MCF 10A (cell line): ENCODE measurements around the gene SUPV3L1. TPM values are rescaled to one million over a fixed set of nuclear protein-coding genes. Genes with fewer than 3 reads are reported as not detected.
A peak's percentile ranks its signal among the peaks of the same experiment; 100 is the strongest.
"Not testable (repeated sequence)": the region's sequence is repeated elsewhere in the genome, so short reads cannot be mapped to it uniquely, and the experiment has no call there.

Source experiments
- BruUV-seq: library from RNA; stranded (reverse); fragments of 400-500 nt; replicated peaks from 2 replicates; lab custom pipeline; 2021; lab: Mats Ljungman, UMichigan
- CTCF ChIA-PET: fragments of 300-600 bp; sonication (Branson Sonifier 250); formaldehyde crosslinking; extraction: SDS; loops from one replicate; lab custom pipeline; 2021; ENCODE audit warnings: antibody characterized with exemption, inconsistent platforms; lab: Yijun Ruan, JAX
- POLR2A ChIA-PET: fragments of 300-600, 350-650 bp; sonication (Branson Sonifier 250); formaldehyde crosslinking; extraction: SDS; loops from one replicate; lab custom pipeline; 2020; ENCODE audit warnings: antibody characterized with exemption, inconsistent platforms; lab: Yijun Ruan, JAX
- DNase-seq: peaks from one replicate; pipeline ENCODE4 v3.0.0-alpha.2; 2018; ENCODE audit not compliant: unreplicated experiment
- H3K27ac Mint-ChIP-seq: one replicate; pipeline ENCODE4 v1.8.0; 2022; ENCODE audit warnings: mild to moderate bottlenecking, low read depth, mixed read lengths; ENCODE audit not compliant: unreplicated experiment
- H3K27me3 Mint-ChIP-seq: one replicate; pipeline ENCODE4 v1.8.0; 2022; ENCODE audit warnings: mixed read lengths; ENCODE audit not compliant: insufficient read depth, unreplicated experiment
- H3K36me3 Mint-ChIP-seq: one replicate; pipeline ENCODE4 v1.8.0; 2022; ENCODE audit warnings: mild to moderate bottlenecking, moderate library complexity, mixed read lengths; ENCODE audit not compliant: insufficient read depth, unreplicated experiment
- H3K4me1 Mint-ChIP-seq: one replicate; pipeline ENCODE4 v1.8.0; 2022; ENCODE audit warnings: mixed read lengths; ENCODE audit not compliant: insufficient read depth, unreplicated experiment
- H3K4me3 Mint-ChIP-seq: one replicate; pipeline ENCODE4 v1.8.0; 2022; ENCODE audit warnings: mild to moderate bottlenecking, moderate library complexity, mixed read lengths; ENCODE audit not compliant: unreplicated experiment
- H3K9me3 Mint-ChIP-seq: one replicate; pipeline ENCODE4 v1.8.0; 2022; ENCODE audit warnings: mixed read lengths; ENCODE audit not compliant: unreplicated experiment
- intact Hi-C: fragments of 100-400 bp; cut with micrococcal nuclease; formaldehyde crosslinking; loops from 2 replicates; pipeline ENCODE4 v1.14.1; 2022
- total RNA-seq: library from RNA; stranded (reverse); gene quantifications from 2 replicates; pipeline ENCODE4 v1.2.3, GENCODE V29; 2022
- TF ChIP-seq, protein P1 (sequence below): fragments of 200-600 bp; IDR thresholded peaks from one replicate; pipeline ENCODE4 v1.8.0; 2022; ENCODE audit warnings: antibody characterized with exemption, mild to moderate bottlenecking; ENCODE audit not compliant: unreplicated experiment

The SUPV3L1 gene
- total RNA-seq, 1 experiment from 2014 or later = 73.6 TPM

DNA sequence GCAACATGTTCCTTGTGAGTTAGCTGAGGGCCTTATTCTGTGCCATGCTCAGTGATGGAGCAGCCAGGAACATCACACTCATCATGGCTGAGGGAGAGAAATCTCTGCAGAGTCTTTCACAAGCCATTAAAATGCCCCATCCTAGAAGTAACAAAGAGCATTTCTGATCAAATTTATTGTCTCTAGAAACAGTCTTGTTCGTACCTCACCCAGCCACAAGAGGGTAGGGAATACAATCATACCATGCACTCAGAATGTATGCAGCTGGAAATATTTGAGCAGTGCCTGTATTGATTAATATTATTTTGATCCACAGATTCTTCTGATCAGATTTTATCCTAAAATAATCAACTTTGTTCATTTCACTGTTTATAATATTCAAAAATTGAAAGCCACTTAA, 38.7 kb upstream of the SUPV3L1 start:
- no peaks in the 10 kb centered on the region for H3K4me1 Mint-ChIP-seq
- ChIA-PET POLR2A (interaction anchor here (0.6 kb wide), 1 partner anchor 1252 kb away, joined by 4 read pairs; no protein-coding TSS in a partner anchor), CTCF (interaction anchor here (1.5 kb wide), 1 partner anchor 10 kb away, joined by 3 read pairs; no protein-coding TSS in a partner anchor)
- no peak overlapping the region for H3K27ac Mint-ChIP-seq
- no TSS peak for BruUV-seq
- no peaks in the 10 kb centered on the region for H3K27me3 Mint-ChIP-seq
- H3K36me3 Mint-ChIP-seq = peaks cover 33% of the 10 kb centered on the region
- H3K4me3 Mint-ChIP-seq = no peak overlapping the region
- intact Hi-C loops = no loop called here
- TF ChIP-seq, protein P1, sequence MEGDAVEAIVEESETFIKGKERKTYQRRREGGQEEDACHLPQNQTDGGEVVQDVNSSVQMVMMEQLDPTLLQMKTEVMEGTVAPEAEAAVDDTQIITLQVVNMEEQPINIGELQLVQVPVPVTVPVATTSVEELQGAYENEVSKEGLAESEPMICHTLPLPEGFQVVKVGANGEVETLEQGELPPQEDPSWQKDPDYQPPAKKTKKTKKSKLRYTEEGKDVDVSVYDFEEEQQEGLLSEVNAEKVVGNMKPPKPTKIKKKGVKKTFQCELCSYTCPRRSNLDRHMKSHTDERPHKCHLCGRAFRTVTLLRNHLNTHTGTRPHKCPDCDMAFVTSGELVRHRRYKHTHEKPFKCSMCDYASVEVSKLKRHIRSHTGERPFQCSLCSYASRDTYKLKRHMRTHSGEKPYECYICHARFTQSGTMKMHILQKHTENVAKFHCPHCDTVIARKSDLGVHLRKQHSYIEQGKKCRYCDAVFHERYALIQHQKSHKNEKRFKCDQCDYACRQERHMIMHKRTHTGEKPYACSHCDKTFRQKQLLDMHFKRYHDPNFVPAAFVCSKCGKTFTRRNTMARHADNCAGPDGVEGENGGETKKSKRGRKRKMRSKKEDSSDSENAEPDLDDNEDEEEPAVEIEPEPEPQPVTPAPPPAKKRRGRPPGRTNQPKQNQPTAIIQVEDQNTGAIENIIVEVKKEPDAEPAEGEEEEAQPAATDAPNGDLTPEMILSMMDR = no peak
- no peaks in the 10 kb centered on the region for H3K9me3 Mint-ChIP-seq
- no peak for DNase-seq

DNA sequence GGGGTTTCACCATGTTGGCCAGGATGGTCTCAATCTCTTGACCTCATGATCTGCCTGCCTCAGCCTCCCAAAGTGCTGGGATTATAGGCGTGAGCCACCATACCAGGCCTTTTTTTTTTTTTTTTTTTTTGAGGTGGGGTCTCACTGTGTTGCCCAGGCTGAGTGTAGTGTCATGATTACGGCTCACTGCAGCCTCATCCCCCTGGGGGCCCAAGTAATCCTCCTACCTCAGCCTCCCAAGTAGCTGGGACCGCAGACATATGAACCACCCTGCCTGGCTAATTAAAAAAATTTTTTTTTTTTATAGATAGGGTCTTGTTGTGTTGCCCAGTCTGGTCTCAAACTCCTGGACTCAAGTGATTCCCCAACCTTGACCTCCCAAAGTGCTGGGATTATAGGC, 38.0 kb upstream of the SUPV3L1 start:
- CTCF ChIA-PET, DNase-seq: not testable (repeated sequence)
- POLR2A ChIA-PET = interaction anchor here (0.6 to 1.4 kb wide), 2 partner anchors 17 to 138 kb away, joined by 3 read pairs; no protein-coding TSS in a partner anchor

DNA sequence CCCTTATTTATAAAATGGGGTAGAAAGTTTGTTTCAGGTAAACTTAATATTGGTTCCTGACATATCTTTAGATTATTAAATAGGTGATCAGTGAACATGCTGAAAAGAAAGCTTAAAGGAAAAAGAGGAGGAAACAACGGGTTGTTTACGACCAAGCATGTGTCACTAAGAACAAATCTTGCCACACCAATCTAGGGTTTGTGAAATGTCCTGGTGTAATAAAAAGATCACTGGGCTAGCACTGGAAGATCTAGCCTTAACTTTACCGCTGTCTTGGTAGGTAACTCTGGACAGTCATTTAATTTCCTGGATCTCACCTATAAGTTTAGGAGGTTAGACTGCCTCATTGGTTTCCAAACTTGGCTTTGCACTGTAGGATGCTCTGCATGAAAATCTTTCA, 37.1 kb upstream of the SUPV3L1 start:
- intact Hi-C loops = no loop called here
- Mint-ChIP-seq H3K27me3 (no peaks in the 10 kb centered on the region), H3K27ac (peak overlapping the region; percentile 63), H3K4me1 (no peaks in the 10 kb centered on the region), H3K9me3 (no peaks in the 10 kb centered on the region), H3K4me3 (no peak overlapping the region), H3K36me3 (peaks cover 35% of the 10 kb centered on the region)
- ChIA-PET CTCF (interaction anchor here (0.6 to 0.7 kb wide), 2 partner anchors 18 to 248 kb away, joined by 3 read pairs; no protein-coding TSS in a partner anchor), POLR2A (interaction anchor here (0.5 to 1.4 kb wide), 4 partner anchors 10 to 128 kb away, joined by 3 read pairs; no protein-coding TSS in a partner anchor)
- no peak for DNase-seq
- TF ChIP-seq, protein P1 = no peak
- BruUV-seq = no TSS peak

More for the DNA sequence above, 38.0 kb upstream of the SUPV3L1 start:
- intact Hi-C loops, H3K4me1 Mint-ChIP-seq, H3K27ac Mint-ChIP-seq, H3K9me3 Mint-ChIP-seq, BruUV-seq, H3K27me3 Mint-ChIP-seq, H3K4me3 Mint-ChIP-seq: not testable (repeated sequence)
- peaks cover 35% of the 10 kb centered on the region for H3K36me3 Mint-ChIP-seq

DNA sequence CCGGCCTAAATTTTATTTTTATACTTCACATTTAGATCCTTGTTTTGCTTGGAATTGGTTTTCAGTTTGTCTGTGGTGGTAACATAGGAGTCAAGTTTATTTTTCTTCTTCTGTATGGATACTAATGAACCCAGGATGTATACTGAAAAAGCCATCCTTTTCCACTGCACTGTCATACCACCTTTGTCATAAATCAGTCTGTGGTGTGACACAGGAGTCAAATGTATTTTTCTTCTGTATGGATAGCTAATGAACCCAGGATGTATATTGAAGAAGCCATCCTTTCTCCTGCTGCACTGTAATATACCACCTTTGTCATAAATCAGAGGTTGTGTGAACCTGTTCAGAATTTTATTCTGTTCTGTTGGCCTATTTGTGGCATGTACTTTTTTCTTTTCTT, 34.7 kb upstream of the SUPV3L1 start:
- intact Hi-C loops = no loop called here
- no peak for DNase-seq
- no peaks in the 10 kb centered on the region for H3K27me3 Mint-ChIP-seq
- peaks cover 38% of the 10 kb centered on the region for H3K36me3 Mint-ChIP-seq
- H3K27ac Mint-ChIP-seq = no peak overlapping the region
- H3K4me1 Mint-ChIP-seq = no peaks in the 10 kb centered on the region
- CTCF ChIA-PET = no interaction called here
- TF ChIP-seq, protein P1 = no peak
- no TSS peak for BruUV-seq
- POLR2A ChIA-PET = no interaction called here
- no peaks in the 10 kb centered on the region for H3K9me3 Mint-ChIP-seq
- no peak overlapping the region for H3K4me3 Mint-ChIP-seq
